Gastroesophageal sphincter (tissue), 3 donors: Measurements from ENCODE around the gene MAPK14.

Experiments used
- CTCF ChIP-seq, 4 experiments: fragments of 200-600 bp in 2 of 4; fragments of 450-650 bp in 2 of 4; sonication (generic) in 1 of 4; IDR thresholded peaks; one replicate each; pipeline ENCODE4 v1.5.1; 2017 to 2019; ENCODE audit warnings: antibody characterized with exemption in 4 of 4, mild to moderate bottlenecking in 2 of 4, moderate library complexity in 2 of 4
- POLR2A ChIP-seq, 2 donors: fragments of 450-650 bp; IDR thresholded peaks; one replicate each; pipeline ENCODE4 v1.6.1; 2017; ENCODE audit warnings: antibody characterized with exemption in 2 of 2, mild to moderate bottlenecking in 2 of 2, moderate library complexity in 1 of 2
- POLR2AphosphoS5 ChIP-seq: sonication (generic); formaldehyde crosslinking; IDR thresholded peaks from one replicate; pipeline ENCODE4 v1.6.1; 2017; ENCODE audit warnings: antibody characterized with exemption

- no peak for TF ChIP-seq CTCF (IDR thresholded peaks at IDR 0.05)
- no peak for TF ChIP-seq POLR2A (IDR thresholded peaks at IDR 0.05)
- TF ChIP-seq POLR2AphosphoS5 = no peak
Observed at GRCh38 chr6:36133912-36134311, 106.3 kb downstream of the MAPK14 start.
